Ishikawa (cell line): Measurements from ENCODE around the gene RAPGEF5.

Source experiments
- CEBPB ChIP-seq: IDR thresholded peaks from 2 replicates; pipeline ENCODE4 v1.6.1; 2012
- CREB1 ChIP-seq: IDR thresholded peaks from 2 replicates; pipeline ENCODE4 v1.6.1; 2012; ENCODE audit warnings: low read depth
- EGR1 ChIP-seq: IDR thresholded peaks from 2 replicates; pipeline ENCODE4 v1.6.1; 2012
- EP300 ChIP-seq: IDR thresholded peaks from 2 replicates; pipeline ENCODE4 v1.6.1; 2012; ENCODE audit warnings: borderline replicate concordance
- FOXM1 ChIP-seq: IDR thresholded peaks from 2 replicates; pipeline ENCODE4 v1.6.1; 2012; ENCODE audit warnings: low read depth, borderline replicate concordance
- NFIC ChIP-seq: IDR thresholded peaks from 2 replicates; pipeline ENCODE4 v1.6.1; 2012
- RAD21 ChIP-seq: IDR thresholded peaks from 2 replicates; pipeline ENCODE4 v1.6.1; 2012; ENCODE audit warnings: low read depth
- REST ChIP-seq: IDR thresholded peaks from 2 replicates; pipeline ENCODE4 v1.6.1; 2012; ENCODE audit warnings: low read depth, mild to moderate bottlenecking
- TAF1 ChIP-seq: IDR thresholded peaks from 2 replicates; pipeline ENCODE4 v1.6.1; 2012; ENCODE audit warnings: low read depth, mild to moderate bottlenecking
- YY1 ChIP-seq: IDR thresholded peaks from 2 replicates; pipeline ENCODE4 v1.6.1; 2012; ENCODE audit warnings: low read depth
- TF ChIP-seq, protein P1 (sequence below): IDR thresholded peaks from 2 replicates; pipeline ENCODE4 v1.6.1; 2012

- TF ChIP-seq EP300 (no peak), RAD21 (no peak), CEBPB (no peak), CREB1 (no peak), REST (no peak), EGR1 (no peak), TAF1 (no peak), YY1 (no peak), NFIC (no peak), FOXM1 (no peak)
- TF ChIP-seq, protein P1, sequence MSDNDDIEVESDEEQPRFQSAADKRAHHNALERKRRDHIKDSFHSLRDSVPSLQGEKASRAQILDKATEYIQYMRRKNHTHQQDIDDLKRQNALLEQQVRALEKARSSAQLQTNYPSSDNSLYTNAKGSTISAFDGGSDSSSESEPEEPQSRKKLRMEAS, result no peak
These were observed 69.5 kb downstream of the RAPGEF5 start for GRCh38 chr7:22287412-22287811.
